Loucy (cell line): Measurements from ENCODE around the gene MZF1.

Experiments used
- H2AFZ ChIP-seq: fragments of 200-600 bp; sonication (generic); 2 replicates; pipeline ENCODE4 v1.6.0; 2016; ENCODE audit warnings: antibody characterized with exemption, mild to moderate bottlenecking, low read length, moderate library complexity
- H3F3A ChIP-seq: fragments of 200-600 bp; 2 replicates; pipeline ENCODE4 v1.6.0; 2016; ENCODE audit warnings: antibody characterized with exemption, low read depth, mild to moderate bottlenecking
- H3K27me3 ChIP-seq: fragments of 200-600 bp; sonication (generic); 2 replicates; pipeline ENCODE4 v1.6.1; 2014; ENCODE audit warnings: low read length, mild to moderate bottlenecking; ENCODE audit not compliant: insufficient read depth, poor library complexity, severe bottlenecking
- H3K36me3 ChIP-seq: fragments of 200-600 bp; sonication (generic); 2 replicates; pipeline ENCODE4 v1.6.1; 2016; ENCODE audit warnings: low read length; ENCODE audit not compliant: insufficient read depth
- H3K4me1 ChIP-seq: fragments of 200-600 bp; sonication (generic); 2 replicates; pipeline ENCODE4 v1.5.1; 2014; ENCODE audit warnings: low read length, mild to moderate bottlenecking; ENCODE audit not compliant: insufficient read depth, poor library complexity, severe bottlenecking
- H3K4me2 ChIP-seq: fragments of 200-600 bp; sonication (generic); 2 replicates; pipeline ENCODE4 v1.6.0; 2014; ENCODE audit warnings: antibody characterized with exemption, low read length, low read depth, mild to moderate bottlenecking; ENCODE audit not compliant: poor library complexity, severe bottlenecking
- H3K4me3 ChIP-seq: fragments of 200-600 bp; sonication (generic); 2 replicates; pipeline ENCODE4 v1.5.1; 2014; ENCODE audit warnings: low read length, mild to moderate bottlenecking, mixed read lengths; ENCODE audit not compliant: poor library complexity, severe bottlenecking
- H3K79me2 ChIP-seq: fragments of 200-600 bp; sonication (generic); 2 replicates; pipeline ENCODE4 v1.6.1; 2014; ENCODE audit warnings: low read length; ENCODE audit not compliant: insufficient read depth
- H3K9ac ChIP-seq: fragments of 200-600 bp; sonication (generic); 2 replicates; pipeline ENCODE4 v1.6.0; 2014; ENCODE audit warnings: mild to moderate bottlenecking, low read depth, low read length, moderate library complexity; ENCODE audit not compliant: poor library complexity, severe bottlenecking
- H3K9me2 ChIP-seq: fragments of 200-600 bp; sonication (generic); replicated peaks from 2 replicates; pipeline ENCODE4 v1.6.1; 2016; ENCODE audit warnings: low read depth, low read length, mixed read lengths
- H3K9me3 ChIP-seq: fragments of 200-600 bp; sonication (generic); 2 replicates; pipeline ENCODE4 v1.6.1; 2014; ENCODE audit warnings: mild to moderate bottlenecking, antibody characterized with exemption, low read length, low read depth; ENCODE audit not compliant: insufficient read depth
- H4K20me1 ChIP-seq: fragments of 200-600 bp; sonication (generic); 2 replicates; pipeline ENCODE4 v1.6.0; 2014; ENCODE audit warnings: antibody characterized with exemption, low read length, mild to moderate bottlenecking; ENCODE audit not compliant: insufficient read depth, poor library complexity, severe bottlenecking
- CTCF ChIP-seq: fragments of 200-600 bp; sonication (generic); conservative IDR thresholded peaks from 2 replicates; pipeline ENCODE4 v1.5.1; 2014; ENCODE audit warnings: mild to moderate bottlenecking, antibody characterized with exemption, low read length
- EZH2phosphoT487 ChIP-seq: fragments of 200-600 bp; IDR thresholded peaks from 2 replicates; pipeline ENCODE4 v1.6.1; 2018; ENCODE audit warnings: antibody characterized with exemption, mild to moderate bottlenecking, moderate library complexity, borderline replicate concordance

The MZF1 gene

GRCh38 chr19:58555369-58555885, 17.7 kb downstream of the MZF1 start:
- Histone ChIP-seq H3K4me2 (peak overlapping the region; percentile 86), H3K9ac (peak overlapping the region; percentile 99), H2AFZ (peak overlapping the region; percentile 47; the same call in 1 of the 2 replicates), H4K20me1 (peaks cover 65% of the 10 kb centered on the region), H3K27me3 (no peaks in the 10 kb centered on the region), H3K9me3 (no peaks in the 10 kb centered on the region), H3K9me2 (no peaks in the 10 kb centered on the region), H3K36me3 (peaks cover 35% of the 10 kb centered on the region; the same call in 1 of the 2 replicates), H3F3A (peaks cover 28% of the 10 kb centered on the region; the same call in 1 of the 2 replicates), H3K4me1 (peaks cover 35% of the 10 kb centered on the region), H3K4me3 (peak overlapping the region; percentile 90), H3K79me2 (peaks cover 78% of the 10 kb centered on the region)
- no peak for TF ChIP-seq CTCF
- TF ChIP-seq EZH2phosphoT487, result no peak

DNA sequence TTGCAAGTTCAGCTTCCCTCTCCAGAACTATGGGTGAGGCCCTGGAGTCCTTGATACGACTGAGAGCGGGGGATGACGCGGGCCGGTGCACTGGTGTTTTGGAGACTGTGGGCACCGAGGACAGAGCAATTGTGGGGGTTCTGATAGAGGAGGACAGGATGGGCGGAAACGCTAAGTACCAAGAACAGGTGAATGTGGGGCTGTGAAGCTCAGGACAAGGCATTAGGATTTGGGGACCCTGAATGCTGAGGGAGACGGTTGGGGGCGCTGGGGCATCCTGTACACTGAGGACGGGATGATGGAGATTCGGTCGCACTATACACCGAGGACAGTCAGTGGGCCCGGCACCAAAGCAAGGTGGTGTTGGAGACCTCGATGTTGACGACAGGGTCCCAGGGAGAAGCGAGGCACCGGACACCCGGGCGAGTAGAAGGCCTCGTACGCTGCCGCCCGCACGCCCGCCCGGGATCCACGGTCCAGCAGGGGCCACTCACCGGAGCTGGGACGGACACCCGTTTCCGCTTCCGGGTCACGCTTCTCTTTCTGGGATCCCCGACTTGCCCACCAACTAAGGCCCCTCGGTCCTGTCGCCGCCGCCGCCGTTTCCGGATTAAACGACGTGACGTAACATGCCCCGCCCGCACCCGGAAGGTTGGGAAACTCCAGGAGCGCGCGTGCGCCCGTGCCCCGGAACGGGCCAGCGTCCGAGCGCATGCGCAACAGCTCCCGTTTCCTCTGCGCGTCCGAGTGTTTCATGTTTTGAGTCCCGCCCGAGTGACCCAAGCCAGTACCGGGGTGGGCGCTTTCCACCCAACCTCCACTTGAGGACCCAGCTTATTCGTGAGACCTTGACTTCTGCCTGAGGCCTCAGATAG, 18.4 kb downstream of the MZF1 start, which contains the start of gene CHMP2A:
Gene CHMP2A, minus strand, starts transcription at position 612 of the 875 bp plus-strand sequence. CDS start 893 bp downstream, outside the sequence.
- peak within 1 kb of the TSS; percentile 99 for H3K9ac ChIP-seq
- no peaks in the 10 kb centered on the region for H3K9me2 ChIP-seq
- TF ChIP-seq EZH2phosphoT487, result no peak
- peaks cover 28% of the 10 kb centered on the region; the same call in 1 of the 2 replicates for H3F3A ChIP-seq
- peak within 1 kb of the TSS; percentile 90 for H3K4me3 ChIP-seq
- peak within 1 kb of the TSS; percentile 47; the same call in 1 of the 2 replicates for H2AFZ ChIP-seq
- no peaks in the 10 kb centered on the region for H3K9me3 ChIP-seq
- no peaks in the 10 kb centered on the region for H3K27me3 ChIP-seq
- H3K4me2 ChIP-seq, result peak within 1 kb of the TSS; percentile 86
- peaks cover 42% of the 10 kb centered on the region; the same call in 1 of the 2 replicates for H3K36me3 ChIP-seq
- H3K79me2 ChIP-seq, result peaks cover 78% of the 10 kb centered on the region
- peaks cover 28% of the 10 kb centered on the region for H3K4me1 ChIP-seq
- peaks cover 72% of the 10 kb centered on the region for H4K20me1 ChIP-seq

GRCh38 chr19:58553799-58554493, 19.2 kb downstream of the MZF1 start:
- Histone ChIP-seq H3K9me2 (no peaks in the 10 kb centered on the region), H3K4me2 (peak overlapping the region; percentile 86), H3K4me3 (peak overlapping the region; percentile 90), H3K36me3 (peaks cover 50% of the 10 kb centered on the region), H3K27me3 (no peaks in the 10 kb centered on the region), H3K79me2 (peaks cover 84% of the 10 kb centered on the region), H3K9ac (peak overlapping the region; percentile 99), H3F3A (peaks cover 25% of the 10 kb centered on the region; the same call in 1 of the 2 replicates), H4K20me1 (peaks cover 80% of the 10 kb centered on the region), H3K9me3 (no peaks in the 10 kb centered on the region), H3K4me1 (peaks cover 27% of the 10 kb centered on the region), H2AFZ (no peak overlapping the region)
- TF ChIP-seq EZH2phosphoT487 (no peak), CTCF (no peak)
